CD4-positive, alpha-beta memory T cell (primary cell): Measurements from ENCODE around the gene CHST5. TPM values are rescaled to one million over a fixed set of nuclear protein-coding genes. Genes with fewer than 3 reads are reported as not detected.
"Not testable (repeated sequence)": the region's sequence is repeated elsewhere in the genome, so short reads cannot be mapped to it uniquely, and the experiment has no call there.

Experiments used
- CTCF ChIA-PET: fragments of 350-600 bp; sonication (Branson Sonifier 250); formaldehyde crosslinking; loops from one replicate; lab custom pipeline; 2021; ENCODE audit warnings: inconsistent platforms; ENCODE audit not compliant: partially characterized antibody; lab: Charles Lee
- POLR2A ChIA-PET: fragments of 350-600 bp; sonication (Branson Sonifier 250); formaldehyde crosslinking; loops from one replicate; lab custom pipeline; 2021; ENCODE audit not compliant: partially characterized antibody; lab: Charles Lee
- DNase-seq, 5 donors: peaks; one replicate each; pipeline versions ENCODE4 v3.0.0 to v3.0.0-alpha.2; 2020 to 2022; ENCODE audit warnings: mixed read lengths in 1 of 5
- H3K27ac ChIP-seq: one replicate; pipeline ENCODE4 v1.7.0; 2013; ENCODE audit warnings: low read depth, low read length
- H3K27me3 ChIP-seq: 2 replicates; pipeline ENCODE4 v1.7.0; 2013; ENCODE audit warnings: mild to moderate bottlenecking, low read length, moderate library complexity; ENCODE audit not compliant: insufficient read depth
- H3K36me3 ChIP-seq: 2 replicates; pipeline ENCODE4 v1.7.0; 2013; ENCODE audit warnings: mild to moderate bottlenecking, low read length, moderate library complexity; ENCODE audit not compliant: insufficient read depth
- H3K4me1 ChIP-seq: 2 replicates; pipeline ENCODE4 v1.7.0; 2013; ENCODE audit warnings: mild to moderate bottlenecking, low read length, moderate library complexity; ENCODE audit not compliant: insufficient read depth
- H3K4me3 ChIP-seq, 2 donors: one replicate each; pipeline ENCODE4 v1.7.0; 2013; ENCODE audit warnings: low read length in 2 of 2, mild to moderate bottlenecking in 1 of 2
- H3K9me3 ChIP-seq, 2 donors: one replicate each; pipeline ENCODE4 v1.7.0; 2013; ENCODE audit warnings: low read length in 2 of 2, control low read depth in 1 of 2; ENCODE audit not compliant: control insufficient read depth in 1 of 2
- H3K27ac Mint-ChIP-seq, 7 donors: one replicate each; pipeline ENCODE4 v1.8.0; 2020 to 2021; ENCODE audit warnings: mixed read lengths in 7 of 7, mild to moderate bottlenecking in 6 of 7, inconsistent platforms in 3 of 7, moderate library complexity in 3 of 7
- H3K27me3 Mint-ChIP-seq, 2 donors: one replicate each; pipeline ENCODE4 v1.8.0; 2020 to 2021; ENCODE audit warnings: mixed read lengths in 2 of 2
- H3K36me3 Mint-ChIP-seq, 2 donors: one replicate each; pipeline ENCODE4 v1.8.0; 2020 to 2021; ENCODE audit warnings: mixed read lengths in 2 of 2, inconsistent platforms in 1 of 2, mild to moderate bottlenecking in 1 of 2
- H3K4me1 Mint-ChIP-seq, 4 donors: one replicate each; pipeline ENCODE4 v1.8.0; 2020 to 2021; ENCODE audit warnings: mixed read lengths in 4 of 4, mild to moderate bottlenecking in 1 of 4
- H3K4me3 Mint-ChIP-seq, 8 donors: one replicate each; pipeline ENCODE4 v1.8.0; 2020 to 2021; ENCODE audit warnings: mixed read lengths in 8 of 8, mild to moderate bottlenecking in 7 of 8, moderate library complexity in 6 of 8, inconsistent platforms in 3 of 8
- H3K9me3 Mint-ChIP-seq, 8 donors: one replicate each; pipeline ENCODE4 v1.8.0; 2020 to 2021; ENCODE audit warnings: mixed read lengths in 8 of 8, mild to moderate bottlenecking in 5 of 8, inconsistent platforms in 3 of 8, moderate library complexity in 1 of 8
- intact Hi-C: fragments of 100-400 bp; cut with micrococcal nuclease; formaldehyde crosslinking; loops from one replicate; pipeline ENCODE4 v1.15.1; 2023
- polyA plus RNA-seq, 2 donors: library from polyadenylated mRNA; unstranded; fragments of 300-500 nt; fragmentation: Illumina TruSeq; gene quantifications; one replicate each; pipeline ENCODE4 v1.2.3, GENCODE V29; 2021
- total RNA-seq, 2 experiments: library from RNA; stranded (reverse); gene quantifications; one replicate each; pipeline ENCODE4 v1.2.3, GENCODE V29; 2021

CHST5 gene
- total and polyA plus RNA-seq, 4 experiments from 2014 or later = not detected

DNA sequence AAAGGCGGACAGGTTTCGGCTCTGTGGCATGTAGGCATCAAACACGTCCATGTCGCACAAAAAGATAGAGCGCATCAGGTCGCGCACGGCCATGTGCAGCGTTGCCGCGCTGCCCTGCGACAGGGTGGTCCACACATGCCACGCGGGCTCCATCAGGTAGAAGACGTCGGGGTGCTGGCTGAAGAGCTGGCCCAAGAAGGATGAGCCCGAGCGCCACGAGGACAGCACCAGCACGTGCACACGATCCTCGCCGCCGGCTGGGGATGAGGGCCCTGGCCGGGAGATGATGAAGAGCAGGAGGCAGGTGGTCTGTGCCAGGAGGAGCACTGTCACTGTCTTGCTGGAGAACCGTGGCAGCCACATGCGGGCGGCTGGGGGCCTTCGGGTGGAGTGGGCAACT lies 5.9 kb downstream of the CHST5 start:
- no peak overlapping the region for H3K4me3 Mint-ChIP-seq
- POLR2A ChIA-PET = no interaction called here

DNA sequence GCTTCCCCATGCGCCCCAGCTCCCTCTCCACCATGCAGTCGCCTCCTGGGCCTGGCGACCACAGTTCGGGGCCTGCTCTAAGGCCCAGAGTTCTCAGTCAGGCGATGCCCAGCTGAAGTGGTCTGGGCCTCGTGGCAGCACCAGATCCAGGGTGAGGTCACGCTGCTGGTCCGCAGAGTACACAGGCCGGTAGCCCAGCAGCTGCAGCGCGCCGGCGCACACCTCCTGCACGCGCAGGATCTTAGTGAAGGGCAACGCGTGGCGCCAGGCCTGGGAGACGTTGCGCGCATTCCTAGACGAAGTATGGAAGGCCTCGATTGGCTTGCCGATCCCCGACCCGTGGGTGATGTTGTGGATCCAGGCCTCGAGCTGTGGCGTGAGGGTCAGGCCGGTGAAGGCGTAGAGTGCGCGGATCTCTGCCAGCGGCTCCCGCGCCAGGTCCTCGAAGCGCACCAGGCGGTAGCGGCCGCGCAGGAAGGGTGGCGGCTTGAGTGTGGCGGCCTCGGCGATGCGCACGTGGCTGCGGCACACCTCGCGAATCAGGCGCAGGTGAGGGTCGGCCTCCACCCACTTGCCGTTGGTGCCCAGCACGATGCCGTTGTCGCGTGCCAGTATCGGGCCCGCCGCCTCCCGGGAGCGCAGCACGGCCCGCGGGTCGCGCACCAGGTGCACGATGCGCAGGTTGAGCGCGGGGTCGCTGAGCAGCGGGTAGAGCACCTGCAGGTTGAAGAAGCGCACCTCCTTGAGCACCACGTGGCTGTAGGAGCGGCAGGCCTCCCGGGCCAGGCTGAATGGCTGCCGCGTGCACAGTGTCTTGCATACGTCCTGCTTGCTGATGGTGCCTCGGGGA lies 6.6 kb downstream of the CHST5 start:
- ChIA-PET POLR2A (no interaction called here), CTCF (no interaction called here)
- Histone ChIP-seq H3K27ac (no peak overlapping the region), H3K4me1 (no peaks in the 10 kb centered on the region), H3K36me3 (no peaks in the 10 kb centered on the region), H3K9me3 (no peaks in the 10 kb centered on the region), H3K27me3 (no peaks in the 10 kb centered on the region), H3K4me3 (no peak overlapping the region)
- Mint-ChIP-seq H3K4me3 (no peak overlapping the region), H3K4me1 (no peaks in the 10 kb centered on the region), H3K27me3 (no peaks in the 10 kb centered on the region), H3K9me3 (no peaks in the 10 kb centered on the region), H3K36me3 (no peaks in the 10 kb centered on the region), H3K27ac (no peak overlapping the region)
- DNase-seq = no peak
- intact Hi-C loops = no loop called here

More for the DNA sequence above, 5.9 kb downstream of the CHST5 start:
- no peak for DNase-seq
- Histone ChIP-seq H3K27ac (no peak overlapping the region), H3K4me3 (no peak overlapping the region), H3K27me3 (no peaks in the 10 kb centered on the region), H3K9me3 (no peaks in the 10 kb centered on the region), H3K4me1 (no peaks in the 10 kb centered on the region), H3K36me3 (no peaks in the 10 kb centered on the region)
- H3K9me3 Mint-ChIP-seq = no peaks in the 10 kb centered on the region
- no peaks in the 10 kb centered on the region for H3K36me3 Mint-ChIP-seq
- H3K27me3 Mint-ChIP-seq = no peaks in the 10 kb centered on the region
- no peak overlapping the region for H3K27ac Mint-ChIP-seq
- intact Hi-C loops = no loop called here
- CTCF ChIA-PET = interaction anchor here (2.3 kb wide), 1 partner anchor 12 kb away, joined by 11 read pairs; no protein-coding TSS in a partner anchor
- H3K4me1 Mint-ChIP-seq = no peaks in the 10 kb centered on the region

DNA sequence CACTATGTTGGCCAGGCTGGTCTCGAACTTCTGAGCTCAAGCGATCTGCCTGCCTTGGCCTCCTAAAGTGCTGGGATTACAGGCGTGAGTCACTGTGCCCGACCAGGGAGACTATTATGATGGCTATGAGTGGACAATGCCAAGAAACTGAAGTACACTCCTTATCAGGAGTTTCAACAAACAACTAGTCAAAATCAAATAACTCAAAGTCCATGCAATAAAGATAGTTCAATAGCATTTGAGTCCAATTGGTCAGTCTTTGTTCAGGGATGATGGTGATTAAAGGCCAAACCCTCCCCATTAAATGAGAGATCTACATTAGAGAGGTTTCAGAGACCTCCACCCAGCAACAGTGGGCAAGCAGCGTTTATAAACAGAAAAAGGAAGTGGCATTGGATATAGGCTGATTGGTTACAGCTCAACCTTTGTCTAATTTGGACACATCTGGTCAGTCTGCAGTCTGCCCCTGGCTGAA lies 8.0 kb downstream of the CHST5 start:
- Mint-ChIP-seq H3K4me3 (no peak overlapping the region), H3K9me3 (no peaks in the 10 kb centered on the region)
- CTCF ChIA-PET = interaction anchor here (0.6 to 1.6 kb wide), 2 partner anchors 9 to 10 kb away, joined by 3 to 4 read pairs; no protein-coding TSS in a partner anchor

DNA sequence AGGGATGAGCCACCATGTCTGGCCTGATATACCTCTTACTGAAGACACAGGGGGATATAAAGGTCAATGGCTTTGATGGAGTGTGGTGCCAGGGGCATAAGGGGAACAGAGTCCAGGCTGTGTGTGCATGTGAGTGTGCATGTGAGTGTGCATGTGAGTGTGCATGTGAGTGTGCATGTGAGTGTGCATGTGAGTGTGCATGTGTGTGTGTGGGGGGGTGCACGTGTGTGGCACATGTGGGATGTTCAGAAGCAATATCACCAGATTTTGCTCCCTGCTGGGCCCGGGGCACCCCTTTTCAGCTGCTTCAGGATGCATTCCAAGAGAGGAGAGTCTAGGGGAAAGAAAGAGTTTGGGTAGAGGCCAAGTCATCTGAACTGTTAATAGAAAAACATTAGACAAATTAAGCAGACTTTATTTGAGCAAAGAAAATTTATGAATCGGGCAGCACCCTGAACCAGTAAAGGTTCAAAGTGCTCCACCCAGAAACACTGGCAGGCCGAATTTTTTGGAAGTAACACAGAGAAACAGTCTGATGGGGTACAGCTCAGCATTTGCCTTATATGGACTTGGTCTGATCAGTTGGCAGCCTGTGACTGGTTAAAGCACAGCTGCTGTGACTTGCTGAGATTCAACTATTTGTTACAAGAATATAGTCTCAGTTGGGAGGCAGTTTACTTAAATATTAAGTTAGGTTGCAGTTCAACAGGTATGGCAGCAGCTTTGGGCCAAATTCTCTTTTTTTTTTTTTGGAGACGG lies 9.7 kb downstream of the CHST5 start:
- H3K27ac ChIP-seq = no peak overlapping the region
- H3K36me3 ChIP-seq = no peaks in the 10 kb centered on the region
- Mint-ChIP-seq H3K4me3 (no peak overlapping the region), H3K4me1 (peaks cover 0 to 2% (median under 1%) of the 10 kb centered on the region in 4 donors), H3K9me3 (no peaks in the 10 kb centered on the region), H3K27ac (no peak overlapping the region), H3K27me3 (no peaks in the 10 kb centered on the region), H3K36me3 (no peaks in the 10 kb centered on the region)
- H3K9me3 ChIP-seq = no peaks in the 10 kb centered on the region
- H3K27me3 ChIP-seq = no peaks in the 10 kb centered on the region
- H3K4me1 ChIP-seq = no peaks in the 10 kb centered on the region
- intact Hi-C loops = no loop called here
- ChIA-PET CTCF (interaction anchor here (1.6 kb wide), 1 partner anchor 7 kb away, joined by 4 read pairs; no protein-coding TSS in a partner anchor), POLR2A (no interaction called here)
- no peak for DNase-seq
- no peak overlapping the region for H3K4me3 ChIP-seq

More for the DNA sequence above, 8.0 kb downstream of the CHST5 start:
- intact Hi-C loops = no loop called here
- H3K9me3 ChIP-seq = no peaks in the 10 kb centered on the region
- H3K36me3 Mint-ChIP-seq = no peaks in the 10 kb centered on the region
- H3K27ac Mint-ChIP-seq = no peak overlapping the region
- no peak overlapping the region for H3K4me3 ChIP-seq
- no peaks in the 10 kb centered on the region for H3K27me3 ChIP-seq
- no peaks in the 10 kb centered on the region for H3K36me3 ChIP-seq
- no peak for DNase-seq
- no peak overlapping the region for H3K27ac ChIP-seq
- no peaks in the 10 kb centered on the region for H3K4me1 Mint-ChIP-seq
- no peaks in the 10 kb centered on the region for H3K27me3 Mint-ChIP-seq
- POLR2A ChIA-PET = no interaction called here
- no peaks in the 10 kb centered on the region for H3K4me1 ChIP-seq

DNA sequence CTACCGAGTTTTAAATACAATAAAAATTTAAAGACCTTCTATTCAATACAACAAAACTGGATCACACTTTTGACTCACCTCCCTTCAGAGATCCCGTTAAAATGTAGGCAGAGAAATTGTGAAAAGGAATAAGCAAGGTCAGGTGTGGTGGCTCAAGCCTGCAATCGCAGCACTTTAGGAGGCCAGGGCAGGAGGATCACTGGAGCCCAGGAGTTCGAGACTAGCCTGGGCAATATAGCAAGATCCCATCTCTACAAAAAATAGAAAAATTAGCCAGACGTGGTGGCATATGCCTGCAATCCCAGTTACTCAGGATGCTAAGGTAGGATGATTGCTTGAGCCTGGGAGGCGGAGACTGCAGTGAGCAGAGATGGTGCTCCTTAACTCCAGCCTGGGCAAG lies 16.7 kb downstream of the CHST5 start:
- H3K4me3 Mint-ChIP-seq = no peak overlapping the region
- ChIA-PET CTCF (interaction anchor here (0.6 to 4.6 kb wide), 8 partner anchors 8 to 102 kb away, joined by 4 to 46 read pairs (median 16); partner anchors contain the start of genes TMEM170A and TMEM231), POLR2A (no interaction called here)
- no peak overlapping the region for H3K27ac Mint-ChIP-seq
- peaks cover 8% of the 10 kb centered on the region for H3K4me1 ChIP-seq
- H3K27me3 Mint-ChIP-seq = no peaks in the 10 kb centered on the region
- H3K27ac ChIP-seq = no peak overlapping the region
- no peaks in the 10 kb centered on the region for H3K9me3 ChIP-seq
- H3K36me3 Mint-ChIP-seq = peaks cover 0 to 2% of the 10 kb centered on the region in 2 donors
- H3K9me3 Mint-ChIP-seq = peaks cover 0 to 3% (median 0%) of the 10 kb centered on the region in 8 donors
- intact Hi-C loops = no loop called here
- no peak overlapping the region for H3K4me3 ChIP-seq
- no peaks in the 10 kb centered on the region for H3K36me3 ChIP-seq
- H3K4me1 Mint-ChIP-seq = peaks cover 10 to 21% (median 16%) of the 10 kb centered on the region in 4 donors
- H3K27me3 ChIP-seq = no peaks in the 10 kb centered on the region
- DNase-seq = no peak

DNA sequence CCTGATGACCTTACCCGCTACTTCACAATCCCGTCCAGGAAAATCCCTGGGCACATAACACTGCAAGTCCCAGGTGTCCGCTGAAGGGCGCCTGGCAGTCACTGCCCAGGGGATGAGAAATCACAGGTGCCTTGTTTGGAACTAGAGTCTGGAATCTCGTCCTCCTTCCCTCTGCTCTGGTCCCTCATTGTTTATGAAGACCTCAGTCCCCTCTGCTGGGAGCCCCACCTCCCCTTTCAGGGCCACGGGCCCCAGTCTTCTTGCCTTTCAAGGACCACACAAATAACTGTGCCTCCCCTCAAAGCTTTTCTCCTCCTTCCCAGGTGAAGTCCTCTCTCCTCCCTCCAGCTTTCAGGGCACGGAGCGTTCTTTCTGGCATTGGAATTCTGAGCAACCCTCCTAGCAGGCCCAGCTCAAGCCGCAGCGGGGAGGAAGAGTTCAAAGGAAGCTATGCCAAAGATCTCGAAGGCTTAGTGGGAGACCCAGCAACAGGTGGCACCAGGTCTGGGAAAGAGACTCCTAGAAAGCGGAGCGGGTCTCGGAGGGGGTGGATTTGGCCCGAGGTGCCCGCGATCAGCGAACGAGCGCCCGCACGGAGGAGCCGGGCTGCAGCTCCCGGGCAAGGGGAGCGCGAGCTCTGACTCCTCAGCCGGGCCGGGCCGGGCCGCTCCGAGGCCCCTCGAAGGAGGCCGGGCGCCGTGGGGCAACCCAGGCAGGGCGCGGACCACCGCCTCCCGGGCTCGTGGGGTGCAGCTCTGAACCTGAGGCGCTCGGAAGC lies 19.5 kb downstream of the CHST5 start:
- CTCF ChIA-PET = interaction anchor here (0.6 to 4.6 kb wide), 35 partner anchors 8 to 317 kb away, joined by 3 to 46 read pairs (median 6); partner anchors contain the start of genes ADAT1, CFDP1, GABARAPL2 and KARS1
- H3K27me3 Mint-ChIP-seq, H3K36me3 ChIP-seq, H3K9me3 Mint-ChIP-seq, H3K27me3 ChIP-seq, H3K4me1 ChIP-seq, H3K36me3 Mint-ChIP-seq, H3K9me3 ChIP-seq: not testable (repeated sequence)
- peak overlapping the region; percentile 74 for H3K27ac ChIP-seq
- Mint-ChIP-seq H3K27ac (peak overlapping the region; percentile 56 to 88 (median 80)), H3K4me3 (peak overlapping the region; percentile 71 to 87 (median 80)), H3K4me1 (peaks cover 10 to 21% (median 16%) of the 10 kb centered on the region in 4 donors)
- peak overlapping the region; percentile 17 to 90 for H3K4me3 ChIP-seq
- POLR2A ChIA-PET = interaction anchor here (1.0 to 3.3 kb wide), 9 partner anchors 40 to 317 kb away, joined by 4 to 49 read pairs (median 9); partner anchors contain the start of genes ADAT1, CFDP1, GABARAPL2 and KARS1
- DNase-seq = peak in 4 of 5 donors; percentile 21 to 43 (median 38)
- intact Hi-C loops = loop anchor here (2.0 kb wide), 2 partner anchors 248 to 368 kb away; partner anchors contain the start of gene ZFP1
